Stomach (tissue), 9 donors: ENCODE results near the gene CD3D. TPM values are rescaled to one million over a fixed set of nuclear protein-coding genes. Genes with fewer than 3 reads are reported as not detected.

Source experiments
- DNase-seq, 2 donors: peaks; one replicate each; pipeline versions ENCODE4 v3.0.0 to v3.0.0-alpha.2; 2013 to 2019
- H3K27ac ChIP-seq, 5 donors: fragments of 200-600 bp in 4 of 5; sonication (generic) in 4 of 5; one replicate each; pipeline ENCODE4 v1.5.1; 2013 to 2019; ENCODE audit warnings: mild to moderate bottlenecking in 1 of 5, moderate library complexity in 1 of 5
- H3K27me3 ChIP-seq, 3 donors: fragments of 200-600 bp; sonication (generic); one replicate each; pipeline ENCODE4 v1.5.1; 2017 to 2019; ENCODE audit warnings: mixed run types in 1 of 3
- H3K36me3 ChIP-seq, 4 donors: fragments of 200-600 bp; sonication (generic); 1 replicate in 3 of 4; 2 replicates in 1 of 4; pipeline ENCODE4 v1.5.1; 2016 to 2019
- H3K4me1 ChIP-seq, 4 donors: fragments of 200-600 bp; sonication (generic); one replicate each; pipeline ENCODE4 v1.5.1; 2016 to 2019
- H3K4me3 ChIP-seq, 4 donors: fragments of 200-600 bp; sonication (generic) in 3 of 4; one replicate each; pipeline ENCODE4 v1.5.1; 2016 to 2019; ENCODE audit warnings: mild to moderate bottlenecking in 1 of 4
- H3K9me3 ChIP-seq, 4 donors: fragments of 200-600 bp; sonication (generic); one replicate each; pipeline ENCODE4 v1.5.1; 2016 to 2019
- CTCF ChIP-seq, 7 experiments: fragments of 450-650 bp in 4 of 7; fragments of 200-600 bp in 3 of 7; sonication (generic) in 3 of 7; IDR thresholded peaks; one replicate each; pipeline ENCODE4 v1.5.1; 2016 to 2019; ENCODE audit warnings: antibody characterized with exemption in 7 of 7, control low read depth in 2 of 7, mild to moderate bottlenecking in 1 of 7
- EP300 ChIP-seq: sonication (generic); formaldehyde crosslinking; IDR thresholded peaks from one replicate; pipeline ENCODE4 v1.6.1; 2017; ENCODE audit warnings: antibody characterized with exemption
- POLR2A ChIP-seq, 4 donors: fragments of 450-650 bp; IDR thresholded peaks; one replicate each; pipeline ENCODE4 v1.6.1; 2016; ENCODE audit warnings: antibody characterized with exemption in 4 of 4, control low read depth in 2 of 4, mild to moderate bottlenecking in 1 of 4, moderate library complexity in 1 of 4
- POLR2AphosphoS5 ChIP-seq, 3 donors: sonication (generic); formaldehyde crosslinking; IDR thresholded peaks; one replicate each; pipeline ENCODE4 v1.6.1; 2016; ENCODE audit warnings: antibody characterized with exemption in 3 of 3
- WGBS, 5 donors: extraction: QIAGEN DNeasy Blood & Tissue Kit in 3 of 5; methylation state at CpG; one replicate each; pipeline versions ENCODE4 v1.1.5 to v1.1.7; 2013 to 2018; 5-methylcytosine and 5-hydroxymethylcytosine counted together
- intact Hi-C: fragments of 100-400 bp; cut with DNase I; formaldehyde crosslinking; loops from one replicate; pipeline ENCODE4 v1.15.1; 2023; ENCODE audit warnings: low total_unique reads
- polyA plus RNA-seq, 3 donors: library from polyadenylated mRNA; stranded (reverse); fragments of 200-250 nt; gene quantifications; one replicate each; pipeline ENCODE4 v1.2.3, GENCODE V29; 2013
- total RNA-seq, 5 donors: library from RNA; depleted of rRNA; stranded (reverse); fragments of >200 nt; gene quantifications; one replicate each; pipeline versions ENCODE4 v1.1.0 to v1.2.3, GENCODE V29; 2014 to 2016
- donor health status: healthy with polysubstance abuse.
- donor health status: Bipolar disorder and iron deficiency.
- donor health status: healthy.

Gene CD3D
- total and polyA plus RNA-seq, 8 donors, result 2.2 to 24.0 (median 7.0) TPM; not detected in 2

- H3K4me3 ChIP-seq, result no peak overlapping the region
- peaks cover 0 to 13% (median 0%) of the 10 kb centered on the region in 3 donors for H3K27me3 ChIP-seq
- peak; percentile 55 to 72 for DNase-seq
- no peaks in the 10 kb centered on the region for H3K9me3 ChIP-seq
- H3K4me1 ChIP-seq, result peaks cover 0 to 9% (median 1%) of the 10 kb centered on the region in 4 donors
- TF ChIP-seq POLR2A (IDR thresholded peaks at IDR 0.05), result no peak
- peak in 1 of 3 donors; percentile 14 for TF ChIP-seq POLR2AphosphoS5 (IDR thresholded peaks at IDR 0.05)
- TF ChIP-seq CTCF (IDR thresholded peaks at IDR 0.05), result peak in 5 of 7 experiments; percentile 28 to 60 (median 55)
- no peaks in the 10 kb centered on the region for H3K36me3 ChIP-seq
- intact Hi-C loops, result loop anchor here (10.0 kb wide), 1 partner anchor 101 kb away; no protein-coding TSS in a partner anchor
- H3K27ac ChIP-seq, result no peak overlapping the region
- 32 to 57% (median 44%) methylated on average over 3 of the region's 3 CpGs for WGBS, 5 donors
Observed at GRCh38 chr11:118295815-118296454, 46.6 kb downstream of the CD3D start.

- Histone ChIP-seq H3K27me3 (peaks cover 0 to 13% (median 0%) of the 10 kb centered on the region in 3 donors), H3K4me3 (no peak overlapping the region), H3K9me3 (no peaks in the 10 kb centered on the region), H3K27ac (no peak overlapping the region), H3K4me1 (peaks cover 0 to 14% (median 3%) of the 10 kb centered on the region in 4 donors), H3K36me3 (no peaks in the 10 kb centered on the region)
- TF ChIP-seq POLR2A (IDR thresholded peaks at IDR 0.05) (no peak), POLR2AphosphoS5 (IDR thresholded peaks at IDR 0.05) (no peak), CTCF (IDR thresholded peaks at IDR 0.05) (no peak), EP300 (no peak)
- WGBS, 5 donors, result 56 to 77% (median 69%) methylated on average over 5 of the region's 5 CpGs
- no peak for DNase-seq
- intact Hi-C loops, result loop anchor here (10.0 kb wide), 1 partner anchor 100 kb away; no protein-coding TSS in a partner anchor
Observed at GRCh38 chr11:118295199-118295598, 47.3 kb downstream of the CD3D start.

GRCh38 chr11:118294053-118294452 lies 48.5 kb downstream of the CD3D start:
- H3K27me3 ChIP-seq, result peaks cover 0 to 13% (median 0%) of the 10 kb centered on the region in 3 donors
- intact Hi-C loops, result loop anchor here (10.0 kb wide), 1 partner anchor 99 kb away; no protein-coding TSS in a partner anchor
- H3K4me1 ChIP-seq, result peaks cover 0 to 14% (median 3%) of the 10 kb centered on the region in 4 donors
- no peak for TF ChIP-seq POLR2AphosphoS5 (IDR thresholded peaks at IDR 0.05)
- no peaks in the 10 kb centered on the region for H3K9me3 ChIP-seq
- DNase-seq, result no peak
- H3K36me3 ChIP-seq, result no peaks in the 10 kb centered on the region
- 88 to 94% (median 93%) methylated on average over 2 of the region's 2 CpGs for WGBS, 5 donors
- no peak overlapping the region for H3K4me3 ChIP-seq
- H3K27ac ChIP-seq, result no peak overlapping the region

GRCh38 chr11:118291477-118292135 lies 50.9 kb downstream of the CD3D start:
- Histone ChIP-seq H3K9me3 (no peaks in the 10 kb centered on the region), H3K4me1 (peaks cover 0 to 14% (median 3%) of the 10 kb centered on the region in 4 donors), H3K36me3 (no peaks in the 10 kb centered on the region), H3K4me3 (no peak overlapping the region), H3K27me3 (peaks cover 0 to 13% (median 0%) of the 10 kb centered on the region in 3 donors), H3K27ac (no peak overlapping the region)
- intact Hi-C loops, result loop anchor here (10.0 kb wide), 1 partner anchor 97 kb away; no protein-coding TSS in a partner anchor
- TF ChIP-seq CTCF (IDR thresholded peaks at IDR 0.05) (no peak), EP300 (no peak), POLR2A (IDR thresholded peaks at IDR 0.05) (no peak), POLR2AphosphoS5 (IDR thresholded peaks at IDR 0.05) (no peak)
- 66 to 75% (median 71%) methylated on average over 9 of the region's 9 CpGs for WGBS, 5 donors
- no peak for DNase-seq
